Endothelial cell of umbilical vein (primary cell): ENCODE data around the gene ARID1B.
"Not testable (repeated sequence)": the region's sequence is repeated elsewhere in the genome, so short reads cannot be mapped to it uniquely, and the experiment has no call there.

Experiments
- EZH2 ChIP-seq: IDR thresholded peaks from 2 replicates; pipeline ENCODE4 v1.6.1; 2012; ENCODE audit warnings: borderline replicate concordance, low read depth, mild to moderate bottlenecking, moderate library complexity, low read length, inconsistent platforms; ENCODE audit not compliant: severe bottlenecking
- FOS ChIP-seq: IDR thresholded peaks from 2 replicates; pipeline ENCODE4 v1.6.1; 2011; ENCODE audit warnings: mild to moderate bottlenecking, low read length, moderate library complexity, borderline replicate concordance; ENCODE audit not compliant: insufficient read depth
- MYC ChIP-seq: IDR thresholded peaks from one replicate; pipeline ENCODE4 v1.6.1; 2011; ENCODE audit warnings: mild to moderate bottlenecking, low read depth, low read length
- POLR2A ChIP-seq: IDR thresholded peaks from 2 replicates; pipeline ENCODE4 v1.6.1; 2012; ENCODE audit warnings: low read depth, mild to moderate bottlenecking, control low read depth, low read length
- POLR2AphosphoS5 ChIP-seq: IDR thresholded peaks from 2 replicates; pipeline ENCODE4 v1.6.1; 2012; ENCODE audit warnings: low read depth, mild to moderate bottlenecking, control low read depth, low read length, moderate library complexity; ENCODE audit not compliant: insufficient read depth
- TF ChIP-seq, protein P1 (sequence below), 2 donors: IDR thresholded peaks; 1 replicate in 1 of 2; 2 replicates in 1 of 2; pipeline ENCODE4 v1.5.1; 2011; ENCODE audit warnings: low read length in 2 of 2, mild to moderate bottlenecking in 2 of 2, moderate library complexity in 2 of 2, control low read depth in 1 of 2, inconsistent platforms in 1 of 2, low read depth in 1 of 2; ENCODE audit not compliant: insufficient read depth in 1 of 2; ENCODE audit errors: extremely low read depth in 1 of 2
- TF ChIP-seq, protein P2 (sequence below): IDR thresholded peaks from 2 replicates; pipeline ENCODE4 v1.6.1; 2011; ENCODE audit not compliant: insufficient read depth, insufficient read length

DNA sequence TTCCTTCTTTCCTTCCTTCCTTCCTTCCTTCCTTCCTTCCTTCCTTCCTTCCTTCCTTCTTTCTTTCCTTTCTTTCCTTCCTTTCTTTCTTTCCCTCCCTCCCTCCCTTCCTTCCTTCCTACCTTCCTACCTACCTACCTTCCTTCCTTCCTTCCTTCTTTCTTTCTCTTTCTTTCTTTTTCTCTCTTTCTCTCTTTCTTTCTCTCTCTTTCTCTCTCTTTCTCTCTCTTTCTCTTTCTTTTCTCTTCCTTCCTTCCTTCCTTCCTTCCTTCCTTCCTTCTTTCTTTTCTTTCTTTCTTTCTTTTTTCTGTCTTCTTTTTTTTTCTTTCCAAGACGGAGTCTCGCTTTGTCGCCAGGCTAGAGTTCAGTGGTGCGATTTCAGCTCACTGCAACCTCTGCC is 262.5 kb downstream of the ARID1B start:
- TF ChIP-seq, protein P1, sequence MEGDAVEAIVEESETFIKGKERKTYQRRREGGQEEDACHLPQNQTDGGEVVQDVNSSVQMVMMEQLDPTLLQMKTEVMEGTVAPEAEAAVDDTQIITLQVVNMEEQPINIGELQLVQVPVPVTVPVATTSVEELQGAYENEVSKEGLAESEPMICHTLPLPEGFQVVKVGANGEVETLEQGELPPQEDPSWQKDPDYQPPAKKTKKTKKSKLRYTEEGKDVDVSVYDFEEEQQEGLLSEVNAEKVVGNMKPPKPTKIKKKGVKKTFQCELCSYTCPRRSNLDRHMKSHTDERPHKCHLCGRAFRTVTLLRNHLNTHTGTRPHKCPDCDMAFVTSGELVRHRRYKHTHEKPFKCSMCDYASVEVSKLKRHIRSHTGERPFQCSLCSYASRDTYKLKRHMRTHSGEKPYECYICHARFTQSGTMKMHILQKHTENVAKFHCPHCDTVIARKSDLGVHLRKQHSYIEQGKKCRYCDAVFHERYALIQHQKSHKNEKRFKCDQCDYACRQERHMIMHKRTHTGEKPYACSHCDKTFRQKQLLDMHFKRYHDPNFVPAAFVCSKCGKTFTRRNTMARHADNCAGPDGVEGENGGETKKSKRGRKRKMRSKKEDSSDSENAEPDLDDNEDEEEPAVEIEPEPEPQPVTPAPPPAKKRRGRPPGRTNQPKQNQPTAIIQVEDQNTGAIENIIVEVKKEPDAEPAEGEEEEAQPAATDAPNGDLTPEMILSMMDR (IDR thresholded peaks at IDR 0.05; ENCODE audit: extremely low read depth in 1 of 2, insufficient read depth in 1 of 2, low read depth in 1 of 2, low read length in 2 of 2), result not testable (repeated sequence)
- not testable (repeated sequence) for TF ChIP-seq EZH2, POLR2A, MYC, POLR2AphosphoS5, FOS
- TF ChIP-seq, protein P2, sequence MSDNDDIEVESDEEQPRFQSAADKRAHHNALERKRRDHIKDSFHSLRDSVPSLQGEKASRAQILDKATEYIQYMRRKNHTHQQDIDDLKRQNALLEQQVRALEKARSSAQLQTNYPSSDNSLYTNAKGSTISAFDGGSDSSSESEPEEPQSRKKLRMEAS, result not testable (repeated sequence)
